PC-3 (cell line): Measurements from ENCODE around the gene SHOX.

Experiments used
- EZH2 ChIP-seq: fragments of 300-600 bp; sonication (generic); IDR thresholded peaks from one replicate; pipeline ENCODE4 v1.6.1; 2017; ENCODE audit warnings: antibody characterized with exemption, mild to moderate bottlenecking, low read length; ENCODE audit not compliant: unreplicated experiment
- TF ChIP-seq, protein P1 (sequence below): fragments of 300-600 bp; sonication (generic); conservative IDR thresholded peaks from 2 replicates; pipeline ENCODE4 v1.5.1; 2017; ENCODE audit warnings: antibody characterized with exemption, low read depth, mild to moderate bottlenecking, low read length

DNA sequence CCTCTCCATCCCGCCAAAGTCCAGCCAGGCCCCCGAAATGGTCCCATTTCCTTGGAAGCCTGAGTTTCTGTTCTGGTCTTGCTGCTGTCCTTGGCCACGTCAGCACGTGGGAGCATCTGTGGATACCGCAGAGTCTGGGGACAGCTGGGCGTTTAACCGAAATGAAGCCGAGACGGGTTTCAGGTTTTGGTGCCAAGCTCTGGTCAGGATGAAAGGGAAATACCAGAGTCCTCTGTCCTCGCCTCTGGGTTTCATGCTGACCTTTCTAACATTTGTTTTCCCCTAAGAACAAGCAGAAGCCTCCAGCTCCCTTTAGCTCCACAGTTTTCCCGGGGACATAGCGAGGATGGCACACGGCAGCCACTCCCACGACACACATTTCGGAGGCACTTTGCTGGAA lies 19.7 kb downstream of the SHOX start:
- TF ChIP-seq, protein P1, sequence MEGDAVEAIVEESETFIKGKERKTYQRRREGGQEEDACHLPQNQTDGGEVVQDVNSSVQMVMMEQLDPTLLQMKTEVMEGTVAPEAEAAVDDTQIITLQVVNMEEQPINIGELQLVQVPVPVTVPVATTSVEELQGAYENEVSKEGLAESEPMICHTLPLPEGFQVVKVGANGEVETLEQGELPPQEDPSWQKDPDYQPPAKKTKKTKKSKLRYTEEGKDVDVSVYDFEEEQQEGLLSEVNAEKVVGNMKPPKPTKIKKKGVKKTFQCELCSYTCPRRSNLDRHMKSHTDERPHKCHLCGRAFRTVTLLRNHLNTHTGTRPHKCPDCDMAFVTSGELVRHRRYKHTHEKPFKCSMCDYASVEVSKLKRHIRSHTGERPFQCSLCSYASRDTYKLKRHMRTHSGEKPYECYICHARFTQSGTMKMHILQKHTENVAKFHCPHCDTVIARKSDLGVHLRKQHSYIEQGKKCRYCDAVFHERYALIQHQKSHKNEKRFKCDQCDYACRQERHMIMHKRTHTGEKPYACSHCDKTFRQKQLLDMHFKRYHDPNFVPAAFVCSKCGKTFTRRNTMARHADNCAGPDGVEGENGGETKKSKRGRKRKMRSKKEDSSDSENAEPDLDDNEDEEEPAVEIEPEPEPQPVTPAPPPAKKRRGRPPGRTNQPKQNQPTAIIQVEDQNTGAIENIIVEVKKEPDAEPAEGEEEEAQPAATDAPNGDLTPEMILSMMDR: no peak
- no peak for TF ChIP-seq EZH2
